COLO668 (cell line): Measurements from ENCODE around the gene CFAP221.
A peak's percentile ranks its signal among the peaks of the same experiment; 100 is the strongest.
"Not testable (repeated sequence)": the region's sequence is repeated elsewhere in the genome, so short reads cannot be mapped to it uniquely, and the experiment has no call there.

Experiments used
- DNase-seq: peaks from one replicate; lab custom pipeline; 2025; ENCODE audit not compliant: unreplicated experiment; lab: John Stamatoyannopoulos, UW

Gene CFAP221

GRCh38 chr2:119583291-119583690 lies 39.0 kb downstream of the CFAP221 start:
- no peak for DNase-seq

GRCh38 chr2:119584469-119584868 lies 40.2 kb downstream of the CFAP221 start:
- no peak for DNase-seq

DNA sequence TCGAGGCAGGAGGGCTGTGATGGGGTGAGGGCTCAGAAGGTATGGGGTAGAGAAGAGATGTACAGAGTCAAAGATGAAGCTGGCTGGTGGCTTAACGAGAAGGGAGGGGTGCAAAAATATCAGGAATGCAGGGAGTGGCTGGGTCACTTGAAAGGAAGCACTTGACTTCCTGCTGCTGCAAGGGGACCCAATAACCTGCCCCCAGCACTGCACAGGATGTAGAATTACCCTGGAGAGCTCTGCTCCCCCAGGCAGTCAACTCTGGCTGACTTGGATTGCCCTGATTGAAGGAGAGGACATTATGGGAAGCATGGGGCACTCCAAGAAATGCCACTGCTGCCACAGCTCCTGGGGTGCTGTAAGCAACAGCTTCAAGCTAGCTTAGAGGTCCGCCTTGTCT lies 41.8 kb downstream of the CFAP221 start:
- no peak for DNase-seq

- DNase-seq, result no peak
Observed at GRCh38 chr2:119590873-119591272, 46.6 kb downstream of the CFAP221 start.

GRCh38 chr2:119591523-119591922 lies 47.3 kb downstream of the CFAP221 start:
- no peak for DNase-seq

- no peak for DNase-seq
Observed at GRCh38 chr2:119592436-119592835, 48.2 kb downstream of the CFAP221 start.

- DNase-seq, result no peak
Observed at GRCh38 chr2:119596638-119597037, 52.4 kb downstream of the CFAP221 start.

DNA sequence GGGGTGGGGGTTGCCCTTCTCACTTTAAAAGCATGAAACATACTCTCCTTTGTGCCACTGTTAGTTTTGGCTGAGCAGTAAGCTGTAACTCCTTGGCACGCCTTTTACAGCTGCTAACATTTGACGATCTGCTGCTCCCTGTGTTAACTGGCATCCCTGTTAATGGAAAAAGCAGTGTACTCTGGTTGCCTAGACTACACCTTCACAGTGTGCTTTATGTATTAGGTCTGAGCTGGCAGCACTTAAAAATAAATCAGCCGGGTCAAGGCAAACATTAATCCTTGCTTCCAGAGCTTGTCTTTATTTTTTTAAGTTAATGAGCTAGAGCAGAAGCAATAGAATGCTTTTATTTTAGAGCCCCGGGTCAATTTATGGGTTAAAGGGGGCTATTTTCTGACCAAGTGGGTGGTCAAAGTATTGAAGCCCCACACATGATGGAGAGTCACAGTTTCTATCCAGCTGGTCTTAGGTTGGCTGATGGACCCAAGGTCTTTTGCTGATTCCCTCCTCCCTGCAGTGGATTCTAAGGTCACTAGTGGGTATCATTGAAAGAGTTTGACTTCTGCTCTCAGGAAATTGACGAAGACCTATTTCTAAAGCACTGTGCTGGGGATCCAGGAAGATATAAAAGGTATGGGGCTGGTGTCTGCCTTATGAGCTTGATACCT lies 54.5 kb downstream of the CFAP221 start:
- DNase-seq, result peak; percentile 47

GRCh38 chr2:119599384-119599783 lies 55.1 kb downstream of the CFAP221 start:
- no peak for DNase-seq

DNA sequence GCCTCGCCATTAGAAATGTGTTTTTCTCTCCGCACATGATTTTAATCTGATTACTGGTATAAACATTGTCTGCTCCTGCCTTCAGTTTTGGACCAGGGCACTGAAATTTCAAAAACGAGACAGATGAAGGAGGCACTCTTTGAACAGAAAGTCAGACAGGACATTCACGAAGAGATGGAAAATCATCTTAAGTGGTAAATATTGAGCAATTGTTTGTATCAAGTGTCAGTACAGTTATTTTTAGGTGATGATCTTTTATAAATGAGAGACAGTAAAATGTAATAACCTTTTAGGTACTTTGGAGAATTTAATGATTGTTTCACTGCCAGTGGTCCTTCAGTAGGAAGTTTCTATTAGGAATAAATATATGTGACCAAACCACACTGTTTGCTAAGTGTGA lies 60.8 kb downstream of the CFAP221 start:
- no peak for DNase-seq

GRCh38 chr2:119606674-119607073 lies 62.4 kb downstream of the CFAP221 start:
- no peak for DNase-seq

- no peak for DNase-seq
Observed at GRCh38 chr2:119608553-119608952, 64.3 kb downstream of the CFAP221 start.

- DNase-seq, result no peak
Observed at GRCh38 chr2:119609337-119609736, 65.1 kb downstream of the CFAP221 start.

DNA sequence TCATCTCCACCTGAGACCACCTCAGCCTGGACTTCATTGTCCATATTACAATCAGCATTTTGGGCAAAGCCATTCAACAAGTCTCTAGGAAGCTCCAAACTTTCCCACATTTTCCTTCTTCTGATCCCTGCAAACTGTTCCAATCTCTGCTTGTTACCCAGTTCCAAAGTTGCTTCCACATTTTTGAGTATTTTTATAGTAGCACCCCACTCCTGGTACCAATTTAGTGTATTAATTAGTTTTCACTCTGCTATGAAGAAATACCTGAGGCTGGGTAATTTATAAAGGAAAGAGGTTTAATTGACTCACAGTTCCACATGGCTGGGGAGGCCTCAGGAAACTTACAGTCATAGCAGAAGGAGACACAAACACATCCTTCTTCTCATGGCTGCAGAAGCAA lies 69.9 kb downstream of the CFAP221 start:
- DNase-seq, result not testable (repeated sequence)

DNA sequence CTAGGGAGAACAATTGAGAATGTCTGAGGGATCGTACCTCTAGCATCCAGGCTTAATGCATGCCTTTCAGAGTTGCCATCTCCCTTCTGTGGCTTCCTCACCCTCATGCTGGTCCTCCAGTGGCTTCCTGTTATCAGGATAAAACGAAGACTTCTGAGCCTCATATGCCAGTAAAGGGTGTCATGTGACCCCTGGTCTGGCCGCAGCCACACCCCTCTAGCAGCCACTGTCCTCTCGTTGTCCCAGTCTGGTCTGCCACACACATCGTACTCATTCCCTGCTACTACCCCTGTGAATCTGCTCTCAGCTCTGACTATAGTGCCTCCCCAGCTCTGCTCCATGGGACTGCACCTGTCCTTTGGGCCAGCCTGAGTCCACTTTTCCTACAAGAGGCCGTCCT lies 72.2 kb downstream of the CFAP221 start:
- no peak for DNase-seq

DNA sequence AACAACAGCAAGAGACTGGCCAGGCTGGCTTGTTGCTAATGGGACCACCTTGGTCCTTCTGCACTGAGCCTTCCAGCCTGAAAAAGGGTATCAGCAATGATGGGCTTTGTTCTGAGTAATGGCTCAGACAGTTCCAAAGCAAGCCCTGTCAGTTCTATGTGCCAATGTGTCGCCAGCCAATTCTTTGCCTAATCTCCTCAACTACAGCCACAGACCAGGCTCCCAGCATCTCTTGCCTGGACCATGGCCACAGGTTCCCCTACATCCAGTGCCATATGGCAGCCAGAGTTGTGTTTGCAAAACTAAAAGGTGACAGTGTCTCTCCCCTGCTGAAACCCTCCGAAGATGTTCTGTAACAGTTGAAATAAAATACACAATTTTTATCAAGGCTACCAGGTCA lies 73.2 kb downstream of the CFAP221 start:
- DNase-seq, result no peak

GRCh38 chr2:119618725-119619124 lies 74.5 kb downstream of the CFAP221 start:
- not testable (repeated sequence) for DNase-seq

DNA sequence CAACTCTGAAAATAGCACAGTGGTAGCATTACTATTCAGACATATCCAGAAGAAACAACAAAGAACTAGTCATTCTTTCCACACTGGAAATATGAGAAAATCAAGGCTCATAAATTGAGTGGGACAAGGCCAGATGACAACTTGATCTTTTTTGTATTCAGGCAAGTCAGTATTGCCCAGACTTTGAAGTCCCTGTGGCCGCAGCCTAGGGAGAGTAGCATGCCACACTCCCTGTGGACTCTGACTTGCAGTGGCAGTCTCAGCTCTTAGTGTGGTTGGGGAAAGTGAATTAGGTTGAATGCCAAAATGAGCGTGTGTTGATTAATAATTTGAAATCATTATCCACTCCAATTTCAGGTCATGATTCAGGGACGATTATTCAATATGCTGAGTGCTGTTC lies 81.0 kb downstream of the CFAP221 start:
- DNase-seq, result no peak

- no peak for DNase-seq
Observed at GRCh38 chr2:119629323-119629825, 85.1 kb downstream of the CFAP221 start.

- DNase-seq, result no peak
Observed at GRCh38 chr2:119630121-119630520, 85.9 kb downstream of the CFAP221 start.

- no peak for DNase-seq
Observed at GRCh38 chr2:119637371-119637770, 93.1 kb downstream of the CFAP221 start.

GRCh38 chr2:119638246-119638645 lies 94.0 kb downstream of the CFAP221 start:
- DNase-seq, result no peak
